GM23338 (cell line): Measurements from ENCODE around the gene GAPDHS.

Experiments
- CTCF ChIP-seq, 2 experiments: fragments of 200-600 bp in 1 of 2; sonication (generic) in 1 of 2; conservative IDR thresholded peaks; 2 replicates each; pipeline versions ENCODE4 v1.5.1 to v1.6.1; 2016 to 2017; ENCODE audit warnings: antibody characterized with exemption in 2 of 2, low read depth in 2 of 2, mild to moderate bottlenecking in 2 of 2, moderate library complexity in 1 of 2
- POLR2AphosphoS5 ChIP-seq: IDR thresholded peaks from 2 replicates; pipeline ENCODE4 v1.6.1; 2016; ENCODE audit warnings: antibody characterized with exemption, low read depth

GRCh38 chr19:35590875-35591274 lies 57.6 kb downstream of the GAPDHS start:
- TF ChIP-seq CTCF (conservative IDR thresholded peaks at IDR 0.05; ENCODE audit: low read depth in 2 of 2) (no peak), POLR2AphosphoS5 (no peak)
